Right lobe of liver (tissue), 6 donors: ENCODE data around the gene TMC2. TPM values are rescaled to one million over a fixed set of nuclear protein-coding genes. Genes with fewer than 3 reads are reported as not detected.

Source experiments
- ATAC-seq, 4 donors: fragments of 200-7000 bp; cut with Tn5 transposase; one replicate each; pipeline ENCODE4 v1.9.1; 2020; ENCODE audit warnings: mild to moderate bottlenecking in 4 of 4, moderate library complexity in 4 of 4
- DNase-seq, 3 donors: peaks; one replicate each; pipeline ENCODE4 v3.0.0-alpha.2; 2020
- H3K27ac ChIP-seq, 3 donors: fragments of 200-600 bp; one replicate each; pipeline ENCODE4 v1.8.0; 2022
- H3K27me3 ChIP-seq, 2 donors: fragments of 200-600 bp; one replicate each; pipeline ENCODE4 v1.8.0; 2022
- H3K36me3 ChIP-seq, 4 donors: fragments of 200-600 bp; sonication (generic) in 1 of 4; one replicate each; pipeline versions ENCODE4 v1.5.1 to v1.8.0; 2017 to 2022; ENCODE audit warnings: control low read depth in 1 of 4
- H3K4me1 ChIP-seq, 4 donors: fragments of 200-600 bp; sonication (generic) in 1 of 4; one replicate each; pipeline versions ENCODE4 v1.5.1 to v1.8.0; 2017 to 2022; ENCODE audit warnings: control low read depth in 1 of 4
- H3K4me3 ChIP-seq, 3 donors: fragments of 200-600 bp; one replicate each; pipeline ENCODE4 v1.8.0; 2022
- H3K9me3 ChIP-seq, 4 donors: fragments of 200-600 bp; sonication (generic) in 1 of 4; one replicate each; pipeline versions ENCODE4 v1.5.1 to v1.8.0; 2017 to 2022; ENCODE audit warnings: control low read depth in 1 of 4
- POLR2A ChIP-seq: fragments of 450-650 bp; IDR thresholded peaks from one replicate; pipeline ENCODE4 v1.6.1; 2017; ENCODE audit warnings: antibody characterized with exemption, mild to moderate bottlenecking
- WGBS: methylation state at CpG from one replicate; pipeline ENCODE4 v1.1.6; 2018; ENCODE audit warnings: low coverage, low lambda C conversion rate; ENCODE audit not compliant: insufficient coverage; ENCODE audit errors: missing lambda C conversion rate; 5-methylcytosine and 5-hydroxymethylcytosine counted together
- intact Hi-C, 2 donors: fragments of 100-400 bp; cut with DNase I; formaldehyde crosslinking; loops; one replicate each; pipeline versions ENCODE4 v1.11.2 to v1.14.1; 2022
- total RNA-seq, 6 experiments: library from RNA; depleted of rRNA in 2 of 6; stranded (reverse); fragments of >200 nt in 2 of 6; fragmentation: NEBNext Ultra II Directional in 3 of 6; extraction: Animal tissue kit (Norgen Biotek cat#: 25700) in 3 of 6; gene quantifications; one replicate each; pipeline versions ENCODE4 v1.1.0 to v1.2.4, GENCODE V29; 2016 to 2023
- TF ChIP-seq, protein P1 (sequence below), 4 donors: fragments of 200-600 bp in 3 of 4; fragments of 450-650 bp in 1 of 4; IDR thresholded peaks; one replicate each; pipeline versions ENCODE4 v1.5.1 to v1.8.0; 2016 to 2022; ENCODE audit warnings: antibody characterized with exemption in 4 of 4, mild to moderate bottlenecking in 2 of 4
- donor health status: DM: no; HTN: yes; CAD: no.
- donor health status: DM: no; HTN: no; CAD: no.
- donor health status: DM: no; HTN: no; CAD: no.
- donor health status: DM: no; HTN: yes; CAD: no.
- donor health status: DM: no; HTN: yes; CAD: no.

Gene TMC2
- total RNA-seq, 6 experiments from 2014 or later: not detected

GRCh38 chr20:2652724-2653555 lies 116.6 kb downstream of the TMC2 start:
- H3K9me3 ChIP-seq: no peaks in the 10 kb centered on the region
- intact Hi-C loops: no loop called here
- no peak for DNase-seq
- no peaks in the 10 kb centered on the region for H3K27me3 ChIP-seq
- ATAC-seq: peak; percentile 48 to 61 (median 58)
- 0% methylated on average over 9 of the region's 56 CpGs for WGBS
- TF ChIP-seq POLR2A: peak; percentile 57
- TF ChIP-seq, protein P1, sequence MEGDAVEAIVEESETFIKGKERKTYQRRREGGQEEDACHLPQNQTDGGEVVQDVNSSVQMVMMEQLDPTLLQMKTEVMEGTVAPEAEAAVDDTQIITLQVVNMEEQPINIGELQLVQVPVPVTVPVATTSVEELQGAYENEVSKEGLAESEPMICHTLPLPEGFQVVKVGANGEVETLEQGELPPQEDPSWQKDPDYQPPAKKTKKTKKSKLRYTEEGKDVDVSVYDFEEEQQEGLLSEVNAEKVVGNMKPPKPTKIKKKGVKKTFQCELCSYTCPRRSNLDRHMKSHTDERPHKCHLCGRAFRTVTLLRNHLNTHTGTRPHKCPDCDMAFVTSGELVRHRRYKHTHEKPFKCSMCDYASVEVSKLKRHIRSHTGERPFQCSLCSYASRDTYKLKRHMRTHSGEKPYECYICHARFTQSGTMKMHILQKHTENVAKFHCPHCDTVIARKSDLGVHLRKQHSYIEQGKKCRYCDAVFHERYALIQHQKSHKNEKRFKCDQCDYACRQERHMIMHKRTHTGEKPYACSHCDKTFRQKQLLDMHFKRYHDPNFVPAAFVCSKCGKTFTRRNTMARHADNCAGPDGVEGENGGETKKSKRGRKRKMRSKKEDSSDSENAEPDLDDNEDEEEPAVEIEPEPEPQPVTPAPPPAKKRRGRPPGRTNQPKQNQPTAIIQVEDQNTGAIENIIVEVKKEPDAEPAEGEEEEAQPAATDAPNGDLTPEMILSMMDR (IDR thresholded peaks at IDR 0.05): no peak
- H3K36me3 ChIP-seq: peaks cover 9 to 40% (median 28%) of the 10 kb centered on the region in 4 donors
- peak overlapping the region; percentile 53 to 72 (median 69) for H3K27ac ChIP-seq
- peaks cover 0 to 17% (median 5%) of the 10 kb centered on the region in 4 donors for H3K4me1 ChIP-seq
- H3K4me3 ChIP-seq: peak overlapping the region; percentile 91 to 99 (median 92)

DNA sequence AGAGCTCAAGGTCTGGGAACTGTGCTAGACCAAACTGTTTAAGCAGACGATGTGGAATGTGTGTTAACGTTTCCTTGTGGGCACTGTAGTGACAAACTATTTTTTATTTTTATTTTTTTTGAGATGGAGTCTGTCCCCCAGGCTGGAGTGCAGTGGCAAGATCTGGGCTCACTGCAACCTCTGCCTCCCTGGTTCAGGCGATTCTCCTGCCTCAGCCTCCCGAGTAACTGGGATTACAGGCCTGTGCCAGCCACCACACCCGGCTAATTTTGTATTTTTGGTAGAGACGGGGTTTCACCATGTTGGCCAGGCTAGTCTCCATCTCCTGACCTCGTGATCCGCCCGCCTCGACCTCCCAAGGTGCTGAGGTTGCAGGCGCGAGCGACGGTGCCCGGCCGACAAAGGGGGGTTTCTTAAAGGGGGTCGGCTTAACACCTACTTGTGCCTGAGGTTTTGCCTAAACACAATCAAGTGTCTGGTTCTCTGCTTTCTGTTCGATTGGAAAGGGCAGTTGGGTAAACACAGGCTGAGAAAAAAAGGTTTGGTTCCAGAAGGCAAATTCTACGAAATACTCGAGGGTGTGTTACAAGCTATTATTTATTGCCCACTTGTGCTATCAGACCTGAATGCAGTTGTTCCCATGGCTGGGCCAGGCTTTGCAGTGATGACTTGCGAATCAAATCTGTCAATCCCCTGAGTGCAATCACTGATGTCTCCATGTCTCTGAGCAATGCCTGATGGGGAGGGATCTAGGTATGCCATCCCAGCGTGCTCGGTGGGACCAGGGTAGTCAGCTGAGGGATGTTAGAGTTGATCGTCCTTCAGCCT lies 117.4 kb downstream of the TMC2 start:
- intact Hi-C loops: no loop called here
- ATAC-seq (no peak), DNase-seq (no peak)
- Histone ChIP-seq H3K9me3 (no peaks in the 10 kb centered on the region), H3K4me1 (peaks cover 0 to 17% (median 5%) of the 10 kb centered on the region in 4 donors), H3K27me3 (no peaks in the 10 kb centered on the region), H3K27ac (peak overlapping the region in 1 of 3 donors; percentile 69), H3K36me3 (peaks cover 9 to 48% (median 31%) of the 10 kb centered on the region in 4 donors), H3K4me3 (peak overlapping the region; percentile 91 to 99 (median 92))
- no peak for TF ChIP-seq POLR2A
- TF ChIP-seq, protein P1 (IDR thresholded peaks at IDR 0.05): no peak
- 46% methylated on average over 24 of the region's 24 CpGs for WGBS

GRCh38 chr20:2654384-2654822 lies 118.0 kb downstream of the TMC2 start:
- H3K9me3 ChIP-seq: no peaks in the 10 kb centered on the region
- no peak for TF ChIP-seq POLR2A
- TF ChIP-seq, protein P1 (IDR thresholded peaks at IDR 0.05): no peak
- H3K27me3 ChIP-seq: no peaks in the 10 kb centered on the region
- 86% methylated on average over 2 of the region's 9 CpGs for WGBS
- H3K4me3 ChIP-seq: no peak overlapping the region
- H3K27ac ChIP-seq: no peak overlapping the region
- H3K4me1 ChIP-seq: peaks cover 0 to 17% (median 5%) of the 10 kb centered on the region in 4 donors
- DNase-seq (no peak), ATAC-seq (no peak)
- intact Hi-C loops: no loop called here
- H3K36me3 ChIP-seq: peaks cover 9 to 53% (median 32%) of the 10 kb centered on the region in 4 donors

DNA sequence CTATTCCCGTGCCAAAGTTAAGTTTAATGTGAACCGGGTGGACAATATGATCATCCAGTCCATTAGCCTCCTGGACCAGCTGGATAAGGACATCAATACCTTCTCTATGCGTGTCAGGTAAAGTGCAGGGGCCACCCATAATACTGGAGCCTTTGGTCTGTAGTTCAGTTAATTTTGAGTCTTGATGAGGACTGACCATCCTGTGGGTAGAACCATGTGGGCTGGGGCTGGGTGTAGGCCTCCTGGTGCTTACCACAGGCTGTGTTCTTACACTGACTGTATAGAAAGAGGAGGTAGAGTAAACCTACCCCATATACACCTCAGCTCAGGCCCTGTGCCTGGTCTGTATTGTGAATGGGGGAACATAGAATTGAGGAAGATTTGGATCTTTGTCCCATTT lies 118.5 kb downstream of the TMC2 start:
- ATAC-seq: no peak
- no peaks in the 10 kb centered on the region for H3K9me3 ChIP-seq
- intact Hi-C loops: no loop called here
- H3K36me3 ChIP-seq: peaks cover 9 to 58% (median 34%) of the 10 kb centered on the region in 4 donors
- no peak overlapping the region for H3K4me3 ChIP-seq
- no peaks in the 10 kb centered on the region for H3K27me3 ChIP-seq
- TF ChIP-seq, protein P1 (IDR thresholded peaks at IDR 0.05): no peak
- TF ChIP-seq POLR2A: no peak
- no peak overlapping the region for H3K27ac ChIP-seq
- WGBS: 90% methylated on average over 3 of the region's 3 CpGs
- no peak for DNase-seq
- peaks cover 0 to 17% (median 5%) of the 10 kb centered on the region in 4 donors for H3K4me1 ChIP-seq
